Measurements from ENCODE around the gene RBFA.

Gene RBFA

GRCh38 chr18:80067897-80068296 is 33.7 kb downstream of the RBFA start:
- DNase-seq (ENCODE audit: low spot score): no peak
- TF ChIP-seq CTCF (IDR thresholded peaks at IDR 0.05; ENCODE audit: extremely low read depth, insufficient read depth, missing control alignments): no peak
- in situ Hi-C loops (cut with MboI; ENCODE audit: low pct_unique_long_range_greater_than_20kb, low sequenced_read_pairs, unreplicated experiment): no loop called here

GRCh38 chr18:80068571-80069272 is 34.5 kb downstream of the RBFA start:
- no peak for DNase-seq (ENCODE audit: low spot score)
- no peak for TF ChIP-seq CTCF (IDR thresholded peaks at IDR 0.05; ENCODE audit: extremely low read depth, insufficient read depth, missing control alignments)
- in situ Hi-C loops (cut with MboI; ENCODE audit: low pct_unique_long_range_greater_than_20kb, low sequenced_read_pairs, unreplicated experiment): no loop called here

GRCh38 chr18:80070825-80071224 is 36.6 kb downstream of the RBFA start:
- in situ Hi-C loops (cut with MboI; ENCODE audit: low pct_unique_long_range_greater_than_20kb, low sequenced_read_pairs, unreplicated experiment): no loop called here
- no peak for DNase-seq (ENCODE audit: low spot score)
- TF ChIP-seq CTCF (IDR thresholded peaks at IDR 0.05; ENCODE audit: extremely low read depth, insufficient read depth, missing control alignments): no peak

GRCh38 chr18:80074183-80074582 is 39.9 kb downstream of the RBFA start:
- in situ Hi-C loops (cut with MboI; ENCODE audit: low pct_unique_long_range_greater_than_20kb, low sequenced_read_pairs, unreplicated experiment): no loop called here

GRCh38 chr18:80074697-80075096 is 40.5 kb downstream of the RBFA start:
- in situ Hi-C loops (cut with MboI; ENCODE audit: low pct_unique_long_range_greater_than_20kb, low sequenced_read_pairs, unreplicated experiment): no loop called here
- TF ChIP-seq CTCF (IDR thresholded peaks at IDR 0.05; ENCODE audit: extremely low read depth, insufficient read depth, missing control alignments): no peak
- DNase-seq (ENCODE audit: low spot score): no peak

More at GRCh38 chr18:80074183-80074582, 39.9 kb downstream of the RBFA start:
- no peak for TF ChIP-seq CTCF (IDR thresholded peaks at IDR 0.05; ENCODE audit: extremely low read depth, insufficient read depth, missing control alignments)
- DNase-seq (ENCODE audit: low spot score): no peak

GRCh38 chr18:80075940-80076339 is 41.7 kb downstream of the RBFA start:
- in situ Hi-C loops (cut with MboI; ENCODE audit: low pct_unique_long_range_greater_than_20kb, low sequenced_read_pairs, unreplicated experiment): no loop called here
- no peak for DNase-seq (ENCODE audit: low spot score)

More at GRCh38 chr18:80075940-80076339, 41.7 kb downstream of the RBFA start:
- TF ChIP-seq CTCF (IDR thresholded peaks at IDR 0.05; ENCODE audit: extremely low read depth, insufficient read depth, missing control alignments): no peak

Measured in GM13977 (cell line).